SH-SY5Y (cell line): ENCODE measurements around the gene DLX6.

Experiments used
- GATA2 ChIP-seq: IDR thresholded peaks from 2 replicates; pipeline ENCODE4 v1.6.1; 2011; ENCODE audit warnings: mild to moderate bottlenecking, low read depth, low read length
- GATA3 ChIP-seq: IDR thresholded peaks from 2 replicates; pipeline ENCODE4 v1.6.1; 2011; ENCODE audit warnings: low read depth, mild to moderate bottlenecking, low read length, moderate library complexity

DNA sequence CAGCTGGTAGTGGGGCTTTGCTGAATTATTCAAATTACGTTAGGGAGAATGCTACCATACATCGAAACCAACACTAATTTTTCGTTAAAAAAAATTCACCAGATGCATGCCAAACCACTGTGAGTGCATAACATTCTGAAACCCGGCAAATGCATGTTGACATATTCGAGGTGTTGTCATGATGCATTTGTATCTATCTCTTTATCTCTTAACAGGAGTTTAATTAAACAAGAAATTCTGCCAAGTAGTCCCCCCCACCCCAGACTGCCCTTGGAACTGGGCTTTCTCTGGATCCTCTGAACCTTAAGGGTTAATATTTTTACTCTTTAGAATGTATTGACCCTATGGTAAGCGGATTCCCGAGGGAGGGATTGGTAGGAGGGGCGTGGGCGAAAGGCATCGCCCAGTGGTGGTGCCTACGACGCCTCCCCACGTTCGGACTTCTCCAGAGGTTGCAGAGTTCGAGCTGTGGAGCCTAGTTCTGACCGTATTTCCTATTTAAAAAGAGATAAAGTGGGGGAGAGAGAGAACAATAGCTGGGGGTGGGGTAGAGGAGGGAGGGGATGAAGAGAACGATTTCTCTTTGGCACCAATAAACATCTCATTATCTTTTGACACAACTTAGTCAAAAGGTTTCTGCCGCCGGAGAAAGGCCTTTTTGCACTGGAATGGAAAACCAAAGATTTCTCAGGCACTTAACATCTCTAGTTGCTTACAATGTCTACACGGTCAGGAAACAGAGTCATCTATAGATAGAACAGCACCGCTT, 7.2 kb downstream of the DLX6 start:
- TF ChIP-seq GATA2 (no peak), GATA3 (no peak)
